MCF 10A (cell line): Measurements from ENCODE around the gene ATP1A2. TPM values are rescaled to one million over a fixed set of nuclear protein-coding genes. Genes with fewer than 3 reads are reported as not detected.

Experiments used
- BruUV-seq: library from RNA; stranded (reverse); fragments of 400-500 nt; replicated peaks from 2 replicates; lab custom pipeline; 2021; lab: Mats Ljungman, UMichigan
- CTCF ChIA-PET: fragments of 300-600 bp; sonication (Branson Sonifier 250); formaldehyde crosslinking; extraction: SDS; loops from one replicate; lab custom pipeline; 2021; ENCODE audit warnings: antibody characterized with exemption, inconsistent platforms; lab: Yijun Ruan, JAX
- POLR2A ChIA-PET: fragments of 300-600, 350-650 bp; sonication (Branson Sonifier 250); formaldehyde crosslinking; extraction: SDS; loops from one replicate; lab custom pipeline; 2020; ENCODE audit warnings: antibody characterized with exemption, inconsistent platforms; lab: Yijun Ruan, JAX
- DNase-seq: peaks from one replicate; pipeline ENCODE4 v3.0.0-alpha.2; 2018; ENCODE audit not compliant: unreplicated experiment
- H3K27ac Mint-ChIP-seq: one replicate; pipeline ENCODE4 v1.8.0; 2022; ENCODE audit warnings: mild to moderate bottlenecking, low read depth, mixed read lengths; ENCODE audit not compliant: unreplicated experiment
- H3K27me3 Mint-ChIP-seq: one replicate; pipeline ENCODE4 v1.8.0; 2022; ENCODE audit warnings: mixed read lengths; ENCODE audit not compliant: insufficient read depth, unreplicated experiment
- H3K36me3 Mint-ChIP-seq: one replicate; pipeline ENCODE4 v1.8.0; 2022; ENCODE audit warnings: mild to moderate bottlenecking, moderate library complexity, mixed read lengths; ENCODE audit not compliant: insufficient read depth, unreplicated experiment
- H3K4me1 Mint-ChIP-seq: one replicate; pipeline ENCODE4 v1.8.0; 2022; ENCODE audit warnings: mixed read lengths; ENCODE audit not compliant: insufficient read depth, unreplicated experiment
- H3K4me3 Mint-ChIP-seq: one replicate; pipeline ENCODE4 v1.8.0; 2022; ENCODE audit warnings: mild to moderate bottlenecking, moderate library complexity, mixed read lengths; ENCODE audit not compliant: unreplicated experiment
- H3K9me3 Mint-ChIP-seq: one replicate; pipeline ENCODE4 v1.8.0; 2022; ENCODE audit warnings: mixed read lengths; ENCODE audit not compliant: unreplicated experiment
- CTCF ChIP-seq: fragments of 200-600 bp; IDR thresholded peaks from one replicate; pipeline ENCODE4 v1.8.0; 2022; ENCODE audit warnings: antibody characterized with exemption, mild to moderate bottlenecking; ENCODE audit not compliant: unreplicated experiment
- intact Hi-C: fragments of 100-400 bp; cut with micrococcal nuclease; formaldehyde crosslinking; loops from 2 replicates; pipeline ENCODE4 v1.14.1; 2022
- total RNA-seq: library from RNA; stranded (reverse); gene quantifications from 2 replicates; pipeline ENCODE4 v1.2.3, GENCODE V29; 2022

The ATP1A2 gene
- total RNA-seq, 1 experiment from 2014 or later = not detected

GRCh38 chr1:160078512-160079195 lies 36.9 kb upstream of the ATP1A2 start:
- Mint-ChIP-seq H3K27me3 (peaks cover 64% of the 10 kb centered on the region), H3K4me1 (no peaks in the 10 kb centered on the region), H3K36me3 (peaks cover 4% of the 10 kb centered on the region), H3K9me3 (no peaks in the 10 kb centered on the region), H3K4me3 (no peak overlapping the region), H3K27ac (no peak overlapping the region)
- BruUV-seq = no TSS peak
- intact Hi-C loops = loop anchor here (1.0 to 10.0 kb wide), 2 partner anchors 32 to 144 kb away; no protein-coding TSS in a partner anchor
- CTCF ChIA-PET = interaction anchor here (0.5 to 49.6 kb wide), 51 partner anchors 2 to 1967 kb away, joined by 3 to 1546 read pairs (median 4); partner anchors contain the start of genes IGSF8, IGSF9, KCNJ10 and KCNJ9
- DNase-seq = peak; percentile 67
- POLR2A ChIA-PET = interaction anchor here (0.6 to 2.7 kb wide), 12 partner anchors 8 to 184 kb away, joined by 3 to 16 read pairs (median 3); partner anchors contain the start of gene PIGM
- TF ChIP-seq CTCF = peak; percentile 98

- CTCF ChIA-PET = interaction anchor here (0.6 to 49.6 kb wide), 30 partner anchors 1 to 940 kb away, joined by 3 to 1546 read pairs (median 6); partner anchors contain the start of genes IGSF8, IGSF9, KCNJ10 and KCNJ9
- Mint-ChIP-seq H3K4me3 (no peak overlapping the region), H3K36me3 (peaks cover 4% of the 10 kb centered on the region), H3K27ac (no peak overlapping the region), H3K4me1 (no peaks in the 10 kb centered on the region), H3K27me3 (peaks cover 64% of the 10 kb centered on the region), H3K9me3 (no peaks in the 10 kb centered on the region)
- TF ChIP-seq CTCF = no peak
- intact Hi-C loops = loop anchor here (10.0 kb wide), 1 partner anchor 145 kb away; no protein-coding TSS in a partner anchor
- BruUV-seq = no TSS peak
- POLR2A ChIA-PET = interaction anchor here (0.9 to 2.7 kb wide), 5 partner anchors 8 to 183 kb away, joined by 3 to 16 read pairs (median 3); partner anchors contain the start of gene PIGM
- DNase-seq = no peak
Measured at GRCh38 chr1:160079448-160079847, 36.1 kb upstream of the ATP1A2 start.

GRCh38 chr1:160080381-160081100 lies 35.0 kb upstream of the ATP1A2 start:
- no peak for DNase-seq
- POLR2A ChIA-PET = interaction anchor here (0.7 to 2.7 kb wide), 3 partner anchors 35 to 49 kb away, joined by 3 to 16 read pairs (median 8); partner anchors contain the start of gene PIGM
- intact Hi-C loops = no loop called here
- no TSS peak for BruUV-seq
- CTCF ChIA-PET = interaction anchor here (0.6 to 49.6 kb wide), 17 partner anchors 0 to 1959 kb away, joined by 3 to 1546 read pairs (median 4); partner anchors contain the start of genes IGSF8, KCNJ10, KCNJ9 and SLAMF9
- Mint-ChIP-seq H3K9me3 (no peaks in the 10 kb centered on the region), H3K36me3 (peaks cover 4% of the 10 kb centered on the region), H3K4me3 (no peak overlapping the region), H3K4me1 (peaks cover under 1% of the 10 kb centered on the region), H3K27me3 (peaks cover 64% of the 10 kb centered on the region), H3K27ac (no peak overlapping the region)
- no peak for TF ChIP-seq CTCF
